Measurements from ENCODE around the gene DGKD. TPM values are rescaled to one million over a fixed set of nuclear protein-coding genes. Genes with fewer than 3 reads are reported as not detected.
A peak's percentile ranks its signal among the peaks of the same experiment; 100 is the strongest.

Gene DGKD
- total and polyA plus RNA-seq, 9 of the 15 experiments (the other 6 are each of a cell fraction or from before 2014, with no cell fraction given), result 0.52 to 29.5 (median 10.6) TPM

DNA sequence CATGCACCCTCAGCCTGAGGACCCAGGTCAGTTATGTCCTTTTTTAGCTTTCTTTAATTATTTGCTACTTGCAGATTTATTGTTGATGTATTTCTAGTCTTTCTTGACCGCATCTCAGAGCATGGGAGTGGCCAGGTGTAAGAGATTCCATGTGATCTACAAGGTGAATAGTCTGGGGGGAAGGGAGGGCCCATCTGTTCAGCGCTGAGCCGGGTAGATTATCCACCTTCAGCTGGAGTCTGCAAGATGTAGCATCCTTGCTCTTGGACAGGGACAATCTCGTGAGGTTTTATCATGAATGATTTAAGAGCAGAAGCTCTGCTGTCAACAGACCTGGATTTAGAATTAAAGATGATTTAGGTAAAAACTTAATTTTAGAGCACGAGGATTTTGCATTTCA is 12.0 kb upstream of the DGKD start:
- Histone ChIP-seq H3K36me3 (ENCODE audit: control insufficient read depth, insufficient read depth, low read length) (no peaks in the 10 kb centered on the region), H4K20me1 (replicated peaks; ENCODE audit: control insufficient read depth, insufficient read depth, low read length) (no peaks in the 10 kb centered on the region), H3K9me1 (ENCODE audit: control insufficient read depth, insufficient read depth, low read length) (no peaks in the 10 kb centered on the region), H3K27ac (ENCODE audit: extremely low read depth, low read depth, low read length) (no peak overlapping the region), H3K4me2 (ENCODE audit: insufficient read depth, low read length) (no peak overlapping the region), H3K4me1 (replicated peaks in 1 of 2; ENCODE audit: control insufficient read depth in 2 of 2, insufficient read depth in 2 of 2, low read length in 2 of 2) (peaks cover 4 to 6% of the 10 kb centered on the region in 2 experiments), H3K27me3 (ENCODE audit: control insufficient read depth in 2 of 2, insufficient read depth in 2 of 2, low read length in 2 of 2) (0 out of 5 replicates have a peak, but pooled peaks cover 0 to 5% of the 10 kb centered on the region in 2 experiments), H3K9ac (ENCODE audit: insufficient read depth in 1 of 2, low read depth in 2 of 2, low read length in 2 of 2) (no peak overlapping the region), H3K4me3 (no peak overlapping the region), H3K9me3 (replicated peaks; ENCODE audit: control insufficient read depth, insufficient read depth, low read depth, low read length) (no peaks in the 10 kb centered on the region; the same call in 1 of the 2 replicates), H2AFZ (ENCODE audit: low read depth, low read length) (no peak overlapping the region), H3K79me2 (ENCODE audit: control insufficient read depth, insufficient read depth, low read length) (no peaks in the 10 kb centered on the region)
- DNase-seq (ENCODE audit: extremely low read depth in 1 of 4, low spot score in 3 of 4) (no peak), ATAC-seq (no peak), FAIRE-seq (no peak)
- WGBS (ENCODE audit: insufficient coverage, low coverage, missing lambda C conversion rate), result 22% methylated on average over 5 of the region's 5 CpGs
- in situ Hi-C loops (cut with MboI) (no loop called here), intact Hi-C loops (cut with micrococcal nuclease) (no loop called here)
- no TSS peak for BruUV-seq (replicated peaks)
- CTCF ChIA-PET (ENCODE audit: low intra/inter-chr PET ratio), result no interaction called here
- no peak for TF ChIP-seq ZNF274 (IDR thresholded peaks at IDR 0.05; ENCODE audit: borderline replicate concordance, low read depth, low read length)
- TF ChIP-seq FOXK1 (CRISPR knock-in tag; IDR thresholded peaks at IDR 0.05; ENCODE audit: borderline replicate concordance), result no peak
- TF ChIP-seq C11orf30 (IDR thresholded peaks at IDR 0.05; ENCODE audit: low read depth), result no peak
- peak; percentile 27 for TF ChIP-seq MEIS2 (IDR thresholded peaks at IDR 0.05; ENCODE audit: partially characterized antibody)
- TF ChIP-seq, protein P1, sequence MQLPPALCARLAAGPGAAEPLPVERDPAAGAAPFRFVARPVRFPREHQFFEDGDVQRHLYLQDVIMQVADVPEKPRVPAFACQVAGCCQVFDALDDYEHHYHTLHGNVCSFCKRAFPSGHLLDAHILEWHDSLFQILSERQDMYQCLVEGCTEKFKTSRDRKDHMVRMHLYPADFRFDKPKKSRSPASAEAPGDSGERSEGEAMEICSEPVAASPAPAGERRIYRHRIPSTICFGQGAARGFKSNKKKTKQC (CRISPR knock-in tag; IDR thresholded peaks at IDR 0.05), result no peak
- no peak for TF ChIP-seq FOXA1 (IDR thresholded peaks at IDR 0.05; ENCODE audit: borderline replicate concordance)
- POLR2A ChIA-PET, result interaction anchor here (0.5 to 1.2 kb wide), 3 partner anchors 11 to 1492 kb away, joined by 3 read pairs; no protein-coding TSS in a partner anchor
